Mesendoderm (in vitro differentiated cells): ENCODE measurements around the gene GADD45GIP1. TPM values are rescaled to one million over a fixed set of nuclear protein-coding genes. Genes with fewer than 3 reads are reported as not detected.
A peak's percentile ranks its signal among the peaks of the same experiment; 100 is the strongest.

Experiments
- DNase-seq: peaks from one replicate; pipeline ENCODE4 v3.0.0; 2013
- H2AK5ac ChIP-seq: 2 replicates; pipeline ENCODE4 v1.6.1; 2013; ENCODE audit warnings: low read length, inconsistent platforms
- H2BK120ac ChIP-seq: 2 replicates; pipeline ENCODE4 v1.6.1; 2013; ENCODE audit warnings: low read depth, mild to moderate bottlenecking, low read length, moderate library complexity, mixed read lengths
- H2BK15ac ChIP-seq: replicated peaks from 2 replicates; pipeline ENCODE4 v1.6.1; 2013; ENCODE audit warnings: low read depth, mild to moderate bottlenecking, moderate library complexity
- H2BK5ac ChIP-seq: 2 replicates; pipeline ENCODE4 v1.6.1; 2013; ENCODE audit warnings: low read length, inconsistent platforms
- H3K18ac ChIP-seq: 2 replicates; pipeline ENCODE4 v1.6.1; 2013; ENCODE audit warnings: mild to moderate bottlenecking, low read length, mixed read lengths
- H3K23ac ChIP-seq: one replicate; pipeline ENCODE4 v1.6.1; 2013; ENCODE audit warnings: low read length
- H3K27ac ChIP-seq: 2 replicates; pipeline ENCODE4 v1.5.1; 2013; ENCODE audit warnings: low read depth, mild to moderate bottlenecking, inconsistent platforms, low read length, moderate library complexity
- H3K27me3 ChIP-seq: 2 replicates; pipeline ENCODE4 v1.6.1; 2013; ENCODE audit warnings: low read length, control low read depth, mild to moderate bottlenecking, inconsistent platforms; ENCODE audit not compliant: insufficient read depth, poor library complexity
- H3K36me3 ChIP-seq: 2 replicates; pipeline ENCODE4 v1.6.1; 2013; ENCODE audit warnings: low read length, inconsistent platforms; ENCODE audit not compliant: control insufficient read depth, insufficient read depth
- H3K4ac ChIP-seq: one replicate; pipeline ENCODE4 v1.6.1; 2013; ENCODE audit warnings: low read depth, mild to moderate bottlenecking, low read length, moderate library complexity
- H3K4me1 ChIP-seq: 2 replicates; pipeline ENCODE4 v1.6.1; 2013; ENCODE audit warnings: low read depth, low read length, inconsistent platforms; ENCODE audit not compliant: control insufficient read depth
- H3K4me2 ChIP-seq: 2 replicates; pipeline ENCODE4 v1.6.1; 2013; ENCODE audit warnings: low read length
- H3K4me3 ChIP-seq: 2 replicates; pipeline ENCODE4 v1.5.1; 2013; ENCODE audit warnings: mild to moderate bottlenecking, low read length
- H3K56ac ChIP-seq: one replicate; pipeline ENCODE4 v1.6.1; 2013; ENCODE audit warnings: low read length
- H3K79me1 ChIP-seq: 2 replicates; pipeline ENCODE4 v1.6.1; 2013; ENCODE audit warnings: low read length, inconsistent platforms
- H3K79me2 ChIP-seq: 2 replicates; pipeline ENCODE4 v1.6.1; 2013; ENCODE audit warnings: mild to moderate bottlenecking, low read length; ENCODE audit not compliant: control insufficient read depth, insufficient read depth
- H3K9ac ChIP-seq: 2 replicates; pipeline ENCODE4 v1.6.1; 2013; ENCODE audit warnings: low read length, inconsistent platforms
- H4K5ac ChIP-seq: one replicate; pipeline ENCODE4 v1.6.1; 2013; ENCODE audit warnings: low read length
- H4K8ac ChIP-seq: one replicate; pipeline ENCODE4 v1.6.1; 2013; ENCODE audit warnings: low read depth, mild to moderate bottlenecking, control low read depth, low read length, moderate library complexity
- WGBS: extraction: QIAGEN DNeasy Blood & Tissue Kit; methylation state at CpG from one replicate; pipeline ENCODE4 v1.1.7; 2013; ENCODE audit warnings: low lambda C conversion rate, missing lambda C conversion rate; ENCODE audit not compliant: insufficient coverage; ENCODE audit errors: extremely low coverage; 5-methylcytosine and 5-hydroxymethylcytosine counted together
- small RNA-seq: library from polyadenylated mRNA; stranded (forward); fragments of <200 nt; extraction: miRNeasy Mini kit (QIAGEN cat#:217004); gene quantifications from one replicate; pipeline ENCODE3, GENCODE V24; 2013; ENCODE audit not compliant: insufficient read depth

GADD45GIP1 gene

DNA sequence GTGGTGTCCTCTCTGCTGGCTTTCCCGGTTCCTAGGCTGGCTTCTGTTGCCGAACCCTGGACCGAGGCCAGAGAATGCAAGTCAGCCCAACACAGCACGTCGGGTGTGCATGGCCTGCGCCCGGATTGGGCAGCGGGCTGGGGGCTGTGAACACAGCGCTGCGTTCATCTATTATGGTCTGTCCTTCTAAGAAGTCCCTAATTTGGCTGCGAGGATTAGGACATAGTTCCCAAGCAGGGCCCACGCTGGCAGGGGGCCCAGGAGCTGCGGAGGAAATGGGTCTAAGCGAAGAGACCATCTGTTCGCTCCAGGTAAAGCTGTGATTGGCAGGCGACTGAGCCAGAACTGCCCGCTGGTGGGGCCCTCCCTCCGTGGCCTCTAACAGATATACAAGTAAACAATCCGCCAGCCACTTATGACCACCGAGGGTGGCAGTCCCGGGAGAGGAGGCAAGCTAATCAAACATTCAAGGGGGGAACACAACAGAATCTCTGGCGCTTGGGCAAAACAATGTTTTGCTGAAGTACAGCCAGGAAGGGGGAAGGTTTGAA lies 43.9 kb downstream of the GADD45GIP1 start:
- Histone ChIP-seq H3K4me3 (no peak overlapping the region), H3K4me2 (no peak overlapping the region), H3K36me3 (no peaks in the 10 kb centered on the region), H3K9ac (peak overlapping the region; percentile 2), H3K79me1 (no peaks in the 10 kb centered on the region), H3K27me3 (no peaks in the 10 kb centered on the region), H4K5ac (no peak overlapping the region), H3K4ac (no peak overlapping the region), H3K18ac (no peak overlapping the region), H2BK5ac (no peak overlapping the region), H2BK120ac (no peak overlapping the region), H3K79me2 (no peaks in the 10 kb centered on the region), H3K27ac (peak overlapping the region; percentile 52), H3K23ac (no peak overlapping the region), H3K4me1 (peaks cover 6% of the 10 kb centered on the region), H3K56ac (peak overlapping the region; percentile 66), H4K8ac (peak overlapping the region; percentile 57), H2AK5ac (no peak overlapping the region), H2BK15ac (no peak overlapping the region)
- DNase-seq, result peak; percentile 72
- WGBS, result no CpG with 5 or more reads among the region's 22 CpGs

DNA sequence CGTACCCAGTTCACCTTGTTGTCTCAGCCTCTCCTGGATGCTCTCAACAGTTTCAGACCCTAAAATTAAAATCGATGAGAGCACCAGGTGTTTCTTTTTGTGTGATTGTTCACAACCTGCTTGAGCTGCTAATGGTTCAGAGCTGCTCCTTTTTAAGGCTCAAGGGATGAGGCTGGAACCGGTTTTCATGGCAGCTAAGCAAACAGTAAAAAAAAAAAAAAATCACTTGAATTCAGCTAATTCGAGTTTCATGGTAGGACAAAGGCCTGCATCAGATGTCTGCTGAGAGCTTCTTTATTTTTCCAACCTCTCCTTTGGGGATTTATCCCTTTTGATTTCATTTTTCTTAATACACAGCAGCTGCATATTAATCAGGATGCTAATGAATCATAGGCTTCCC lies 44.5 kb downstream of the GADD45GIP1 start:
- H3K56ac ChIP-seq, result peak overlapping the region; percentile 66
- H3K27ac ChIP-seq, result peak overlapping the region; percentile 15
- peak overlapping the region; percentile 2 for H3K9ac ChIP-seq
- H2AK5ac ChIP-seq, result no peak overlapping the region
- no peak overlapping the region for H3K4me3 ChIP-seq
- no peaks in the 10 kb centered on the region for H3K36me3 ChIP-seq
- no peak overlapping the region for H2BK5ac ChIP-seq
- no peak overlapping the region for H4K8ac ChIP-seq
- no peak overlapping the region for H3K23ac ChIP-seq
- no CpG with 5 or more reads among the region's 4 CpGs for WGBS
- no peaks in the 10 kb centered on the region for H3K27me3 ChIP-seq
- H2BK15ac ChIP-seq, result no peak overlapping the region
- no peak overlapping the region for H3K18ac ChIP-seq
- no peak overlapping the region for H3K4ac ChIP-seq
- H3K4me1 ChIP-seq, result peaks cover 6% of the 10 kb centered on the region
- no peaks in the 10 kb centered on the region for H3K79me1 ChIP-seq
- H3K79me2 ChIP-seq, result no peaks in the 10 kb centered on the region
- peak overlapping the region; percentile 6 for H4K5ac ChIP-seq
- no peak overlapping the region for H3K4me2 ChIP-seq
- H2BK120ac ChIP-seq, result no peak overlapping the region
- no peak for DNase-seq

- H3K18ac ChIP-seq, result no peak overlapping the region
- H2BK5ac ChIP-seq, result no peak overlapping the region
- no CpG with 5 or more reads among the region's 9 CpGs for WGBS
- no peak overlapping the region for H3K4me2 ChIP-seq
- no peaks in the 10 kb centered on the region for H3K4me1 ChIP-seq
- no peak overlapping the region for H3K9ac ChIP-seq
- H2AK5ac ChIP-seq, result no peak overlapping the region
- no peak overlapping the region for H4K8ac ChIP-seq
- no peak overlapping the region for H2BK15ac ChIP-seq
- no peaks in the 10 kb centered on the region for H3K79me2 ChIP-seq
- no peak overlapping the region for H3K4me3 ChIP-seq
- DNase-seq, result no peak
- no peak overlapping the region for H3K27ac ChIP-seq
- H3K27me3 ChIP-seq, result no peaks in the 10 kb centered on the region
- H4K5ac ChIP-seq, result no peak overlapping the region
- no peaks in the 10 kb centered on the region for H3K36me3 ChIP-seq
- H3K56ac ChIP-seq, result no peak overlapping the region
- no peak overlapping the region for H2BK120ac ChIP-seq
- no peak overlapping the region for H3K4ac ChIP-seq
- H3K23ac ChIP-seq, result no peak overlapping the region
- no peaks in the 10 kb centered on the region for H3K79me1 ChIP-seq
Measured at GRCh38 chr19:12907166-12907565, 49.9 kb downstream of the GADD45GIP1 start.

Small RNA genes lying within 50 kb of the gene (small RNA-seq; reads per million reads assigned to genes)
- gene MIR5695, result not detected
- gene MIR6515, result 2.1 reads per million, percentile 22 among the genes with 10 or more reads in this experiment
